ENCODE data around the gene SHISAL1.

DNA sequence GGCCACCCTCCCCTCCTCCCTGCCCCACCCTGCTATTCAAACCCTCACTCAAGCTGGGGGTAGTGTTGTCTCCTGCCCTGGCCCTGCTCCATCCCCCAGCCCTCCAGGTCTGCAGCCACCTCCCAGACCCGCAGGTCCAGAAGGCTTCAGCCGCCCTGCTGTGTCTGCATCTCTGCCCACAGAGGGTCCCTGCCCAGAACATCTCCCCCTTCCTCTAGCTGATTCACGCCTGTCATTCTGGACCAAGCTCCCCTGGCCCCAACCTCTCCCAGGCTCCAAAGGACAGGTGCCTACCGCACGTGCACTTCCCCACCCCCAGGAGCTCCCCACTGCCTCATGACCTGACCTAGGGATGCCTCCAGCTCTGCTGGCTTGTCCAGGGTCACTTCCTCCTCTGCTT, 16.0 kb upstream of the SHISAL1 start:
- TF ChIP-seq, protein P1, sequence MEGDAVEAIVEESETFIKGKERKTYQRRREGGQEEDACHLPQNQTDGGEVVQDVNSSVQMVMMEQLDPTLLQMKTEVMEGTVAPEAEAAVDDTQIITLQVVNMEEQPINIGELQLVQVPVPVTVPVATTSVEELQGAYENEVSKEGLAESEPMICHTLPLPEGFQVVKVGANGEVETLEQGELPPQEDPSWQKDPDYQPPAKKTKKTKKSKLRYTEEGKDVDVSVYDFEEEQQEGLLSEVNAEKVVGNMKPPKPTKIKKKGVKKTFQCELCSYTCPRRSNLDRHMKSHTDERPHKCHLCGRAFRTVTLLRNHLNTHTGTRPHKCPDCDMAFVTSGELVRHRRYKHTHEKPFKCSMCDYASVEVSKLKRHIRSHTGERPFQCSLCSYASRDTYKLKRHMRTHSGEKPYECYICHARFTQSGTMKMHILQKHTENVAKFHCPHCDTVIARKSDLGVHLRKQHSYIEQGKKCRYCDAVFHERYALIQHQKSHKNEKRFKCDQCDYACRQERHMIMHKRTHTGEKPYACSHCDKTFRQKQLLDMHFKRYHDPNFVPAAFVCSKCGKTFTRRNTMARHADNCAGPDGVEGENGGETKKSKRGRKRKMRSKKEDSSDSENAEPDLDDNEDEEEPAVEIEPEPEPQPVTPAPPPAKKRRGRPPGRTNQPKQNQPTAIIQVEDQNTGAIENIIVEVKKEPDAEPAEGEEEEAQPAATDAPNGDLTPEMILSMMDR (IDR thresholded peaks at IDR 0.05), result no peak
- TF ChIP-seq ZFX (IDR thresholded peaks at IDR 0.05; ENCODE audit: borderline replicate concordance), result no peak

All from 22Rv1 (cell line).